Measurements from ENCODE around the gene MCRIP2.
"Not testable (repeated sequence)": the region's sequence is repeated elsewhere in the genome, so short reads cannot be mapped to it uniquely, and the experiment has no call there.

Gene MCRIP2, protein sequence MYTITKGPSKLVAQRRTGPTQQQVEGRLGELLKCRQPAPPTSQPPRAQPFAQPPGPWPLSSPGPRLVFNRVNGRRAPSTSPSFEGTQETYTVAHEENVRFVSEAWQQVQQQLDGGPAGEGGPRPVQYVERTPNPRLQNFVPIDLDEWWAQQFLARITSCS

DNA sequence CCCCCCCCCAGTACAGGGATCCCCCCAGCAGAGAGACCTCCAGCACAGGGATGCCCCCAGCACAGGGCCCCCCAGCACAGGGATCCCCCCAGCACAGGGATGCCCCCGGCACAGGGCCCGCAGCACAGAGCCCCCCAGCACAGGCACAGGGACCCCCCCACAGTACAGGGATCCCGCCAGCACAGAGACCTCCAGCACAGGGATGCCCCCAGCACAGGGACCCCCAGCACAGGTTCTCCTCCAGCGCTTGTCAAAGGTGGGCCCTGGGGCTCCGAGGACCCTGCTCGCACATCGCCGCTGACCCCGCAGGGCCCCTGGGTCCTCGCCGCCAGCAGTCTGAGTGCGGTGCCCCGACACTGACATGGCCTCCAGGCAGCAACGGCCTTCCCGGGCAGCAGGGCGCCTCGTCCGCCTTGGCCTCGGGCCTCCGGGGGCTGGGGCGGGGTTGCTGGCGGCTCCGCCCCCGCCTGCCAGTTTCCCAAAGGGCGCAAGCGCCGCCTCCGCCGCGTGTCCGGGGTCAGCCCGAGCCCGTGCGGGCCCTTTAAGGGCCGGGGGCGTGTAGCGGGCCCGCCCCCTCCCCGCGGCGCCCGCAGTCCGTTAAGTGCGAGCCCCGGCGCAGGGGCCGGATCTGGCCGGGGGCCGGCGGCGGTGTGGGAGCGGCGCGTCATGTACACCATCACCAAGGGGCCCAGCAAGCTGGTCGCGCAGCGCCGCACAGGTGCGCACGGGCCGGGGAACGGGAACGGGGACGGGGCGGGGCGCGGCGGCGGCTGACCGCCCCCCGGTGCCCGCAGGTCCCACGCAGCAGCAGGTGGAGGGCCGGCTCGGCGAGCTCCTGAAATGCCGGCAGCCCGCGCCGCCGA is at the start of gene MCRIP2:
TSS of gene MCRIP2 (plus strand) at position 503 of the 863 bp plus-strand sequence. CDS start at position 667, 164 bp downstream.
- H3K36me3 Mint-ChIP-seq, result peaks cover 2% of the 10 kb centered on the region
- DNase-seq, result peak; percentile 83
- peaks cover 15% of the 10 kb centered on the region for H3K4me1 Mint-ChIP-seq
- peak within 1 kb of the TSS; percentile 68 for H3K4me3 Mint-ChIP-seq
- no peaks in the 10 kb centered on the region for H3K9me3 Mint-ChIP-seq
- peaks cover 3% of the 10 kb centered on the region for H3K27me3 Mint-ChIP-seq
- H3K27ac Mint-ChIP-seq, result peak within 1 kb of the TSS; percentile 33
- CTCF ChIA-PET, result no interaction called here

DNA sequence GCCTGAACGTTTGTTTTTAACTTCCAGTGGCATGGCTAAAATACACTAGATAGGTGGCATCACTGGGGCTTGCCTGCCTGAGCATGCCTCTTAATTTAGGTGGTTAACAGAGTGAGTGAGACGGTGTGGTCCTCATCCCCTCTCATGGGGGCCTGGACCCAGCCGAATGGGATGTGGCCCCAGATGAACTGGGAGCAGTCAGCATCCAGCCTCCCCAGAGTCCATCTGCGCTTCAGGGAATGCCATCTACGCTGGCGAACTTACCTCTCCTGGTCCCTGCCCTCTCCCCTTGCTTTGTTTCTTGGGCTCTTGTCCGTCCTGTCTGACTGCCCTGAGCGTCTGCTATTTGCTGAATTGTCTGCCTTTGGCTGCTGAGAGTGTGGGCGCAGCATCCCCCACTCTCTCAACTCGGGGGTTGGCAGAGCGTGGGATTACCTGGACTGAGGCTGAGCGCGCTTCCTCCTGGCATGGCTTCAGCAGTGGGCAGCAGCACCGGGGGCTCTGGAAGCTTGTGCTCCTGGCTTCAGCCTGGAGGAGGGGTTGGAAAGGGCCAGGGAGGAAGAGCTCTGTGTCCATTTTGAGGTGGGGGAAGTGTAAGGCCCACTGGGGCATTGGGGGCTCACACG is 49.6 kb upstream of the MCRIP2 start:
- H3K27me3 Mint-ChIP-seq, result no peaks in the 10 kb centered on the region
- CTCF ChIA-PET, result no interaction called here
- H3K4me3 Mint-ChIP-seq, result peak overlapping the region; percentile 74
- peaks cover 9% of the 10 kb centered on the region for H3K36me3 Mint-ChIP-seq
- DNase-seq, result no peak
- no peaks in the 10 kb centered on the region for H3K9me3 Mint-ChIP-seq
- no peak overlapping the region for H3K27ac Mint-ChIP-seq
- peaks cover 33% of the 10 kb centered on the region for H3K4me1 Mint-ChIP-seq

DNA sequence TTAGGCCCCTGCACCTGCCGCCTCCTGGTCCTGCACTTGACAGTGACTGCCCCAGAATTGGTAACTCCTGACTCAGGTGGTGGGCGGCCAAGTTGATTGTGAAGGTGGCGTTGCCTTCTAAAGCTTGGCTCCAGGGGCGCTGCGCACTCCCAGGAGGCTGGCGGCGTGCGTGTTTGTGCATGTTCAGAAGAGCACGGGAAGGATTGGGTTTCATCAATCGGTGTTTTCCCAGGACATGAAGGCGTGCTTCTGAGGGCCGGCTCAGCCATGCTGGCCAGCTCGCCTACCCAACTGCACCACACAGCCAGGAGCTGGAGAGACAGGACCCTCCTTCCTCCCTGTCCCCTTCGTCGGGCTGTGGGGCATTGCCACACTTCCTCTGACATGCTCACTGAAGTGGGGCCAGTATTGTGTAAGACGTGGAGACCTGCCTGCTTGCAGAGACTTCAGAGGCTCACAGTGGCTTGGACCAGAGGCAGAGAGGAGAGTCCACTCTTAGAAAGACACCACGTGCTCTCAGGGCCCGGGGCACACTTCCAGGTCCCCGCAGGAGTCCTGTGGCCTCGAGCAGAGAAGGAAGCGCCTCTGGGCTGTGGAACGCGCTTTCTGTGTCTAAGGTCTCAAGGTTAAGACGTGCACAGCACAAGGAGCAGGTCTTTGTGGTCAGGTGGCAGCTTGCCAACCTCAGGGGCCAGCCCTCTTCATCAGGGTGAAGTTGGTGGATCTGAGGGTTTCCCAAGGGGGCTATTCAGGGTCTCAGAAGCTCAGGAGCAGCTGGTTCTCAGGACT is 48.9 kb upstream of the MCRIP2 start:
- CTCF ChIA-PET, result interaction anchor here (0.9 kb wide), 1 partner anchor 14 kb away, joined by 3 read pairs; no protein-coding TSS in a partner anchor
- H3K4me3 Mint-ChIP-seq, result no peak overlapping the region

DNA sequence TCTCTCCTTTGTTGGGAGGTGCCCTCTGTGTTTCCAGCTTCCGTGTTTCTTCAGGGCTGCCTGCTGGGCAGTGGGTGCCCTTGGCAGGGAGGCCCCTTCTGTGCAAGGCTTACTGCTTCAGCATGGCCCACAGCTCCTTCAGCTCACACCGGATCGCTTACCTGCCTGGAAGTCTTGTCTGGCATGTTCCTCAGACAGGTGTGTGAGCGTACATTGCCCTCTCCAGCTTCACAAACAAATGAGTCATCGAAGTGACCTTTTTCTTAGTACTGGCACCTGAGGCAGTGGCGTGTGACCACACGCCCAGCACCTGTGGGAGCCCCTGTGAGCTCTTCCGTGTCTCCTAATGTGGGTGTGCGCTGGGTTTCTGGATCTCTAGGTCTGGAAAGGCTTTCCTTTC is 48.2 kb upstream of the MCRIP2 start:
- Mint-ChIP-seq H3K27me3 (no peaks in the 10 kb centered on the region), H3K9me3 (no peaks in the 10 kb centered on the region), H3K4me3 (no peak overlapping the region), H3K4me1 (peaks cover 22% of the 10 kb centered on the region), H3K27ac (no peak overlapping the region), H3K36me3 (peaks cover 8% of the 10 kb centered on the region)
- CTCF ChIA-PET, result interaction anchor here (0.9 kb wide), 1 partner anchor 14 kb away, joined by 3 read pairs; no protein-coding TSS in a partner anchor
- DNase-seq, result no peak

More for the DNA sequence above, 48.9 kb upstream of the MCRIP2 start:
- DNase-seq, result no peak
- Mint-ChIP-seq H3K27ac (no peak overlapping the region), H3K27me3 (no peaks in the 10 kb centered on the region), H3K36me3 (peaks cover 8% of the 10 kb centered on the region), H3K4me1 (peaks cover 28% of the 10 kb centered on the region), H3K9me3 (no peaks in the 10 kb centered on the region)

DNA sequence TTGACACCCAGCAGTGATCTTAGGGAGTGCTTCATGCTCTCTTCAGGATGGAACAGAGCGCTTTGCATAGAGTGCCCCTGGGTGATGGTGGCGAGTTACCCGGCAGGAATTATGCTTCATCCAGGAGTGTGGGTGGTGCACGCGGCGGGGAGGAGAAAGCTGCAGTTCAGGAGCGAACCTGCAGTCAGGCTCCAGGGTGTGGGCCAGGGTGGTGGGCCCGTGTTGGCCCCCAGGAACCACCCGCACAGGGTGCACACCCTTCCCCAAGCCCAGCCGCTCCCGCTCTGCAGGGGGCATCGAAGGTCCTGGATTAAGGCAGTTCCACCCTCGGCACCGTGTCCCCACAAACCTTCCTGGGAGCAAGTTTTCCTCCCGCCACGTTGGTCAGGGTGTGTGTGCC is 47.8 kb upstream of the MCRIP2 start:
- no peaks in the 10 kb centered on the region for H3K27me3 Mint-ChIP-seq
- no peaks in the 10 kb centered on the region for H3K9me3 Mint-ChIP-seq
- CTCF ChIA-PET, result no interaction called here
- H3K4me3 Mint-ChIP-seq, result no peak overlapping the region
- H3K4me1 Mint-ChIP-seq, result peaks cover 22% of the 10 kb centered on the region
- H3K27ac Mint-ChIP-seq, result no peak overlapping the region
- H3K36me3 Mint-ChIP-seq, result peaks cover 11% of the 10 kb centered on the region
- DNase-seq, result no peak

DNA sequence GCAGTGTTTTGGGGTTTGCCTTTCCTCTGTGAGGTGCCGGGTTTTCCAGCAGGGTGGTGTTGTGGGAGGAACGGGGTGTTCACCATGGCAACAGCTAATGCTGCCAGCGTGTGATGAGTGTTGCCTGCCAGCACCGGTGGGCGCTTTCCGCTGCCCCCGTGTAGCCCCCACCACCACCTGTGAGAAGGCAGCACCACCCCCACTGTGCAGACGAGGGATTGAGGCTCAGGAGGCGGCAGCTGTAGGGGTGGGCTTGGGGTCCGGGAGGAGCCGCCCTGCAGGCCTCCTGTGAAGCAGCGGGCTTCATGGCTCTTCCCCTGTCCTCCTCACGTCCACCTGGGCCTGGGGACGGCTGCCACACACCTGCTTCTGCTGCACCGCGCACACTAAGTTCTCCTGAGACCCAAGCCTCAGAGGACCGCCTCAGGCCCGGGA is 46.5 kb upstream of the MCRIP2 start:
- Mint-ChIP-seq H3K4me3 (no peak overlapping the region), H3K27ac (no peak overlapping the region), H3K36me3 (peaks cover 15% of the 10 kb centered on the region), H3K9me3 (no peaks in the 10 kb centered on the region), H3K27me3 (no peaks in the 10 kb centered on the region), H3K4me1 (peaks cover 22% of the 10 kb centered on the region)
- no peak for DNase-seq
- CTCF ChIA-PET, result no interaction called here

DNA sequence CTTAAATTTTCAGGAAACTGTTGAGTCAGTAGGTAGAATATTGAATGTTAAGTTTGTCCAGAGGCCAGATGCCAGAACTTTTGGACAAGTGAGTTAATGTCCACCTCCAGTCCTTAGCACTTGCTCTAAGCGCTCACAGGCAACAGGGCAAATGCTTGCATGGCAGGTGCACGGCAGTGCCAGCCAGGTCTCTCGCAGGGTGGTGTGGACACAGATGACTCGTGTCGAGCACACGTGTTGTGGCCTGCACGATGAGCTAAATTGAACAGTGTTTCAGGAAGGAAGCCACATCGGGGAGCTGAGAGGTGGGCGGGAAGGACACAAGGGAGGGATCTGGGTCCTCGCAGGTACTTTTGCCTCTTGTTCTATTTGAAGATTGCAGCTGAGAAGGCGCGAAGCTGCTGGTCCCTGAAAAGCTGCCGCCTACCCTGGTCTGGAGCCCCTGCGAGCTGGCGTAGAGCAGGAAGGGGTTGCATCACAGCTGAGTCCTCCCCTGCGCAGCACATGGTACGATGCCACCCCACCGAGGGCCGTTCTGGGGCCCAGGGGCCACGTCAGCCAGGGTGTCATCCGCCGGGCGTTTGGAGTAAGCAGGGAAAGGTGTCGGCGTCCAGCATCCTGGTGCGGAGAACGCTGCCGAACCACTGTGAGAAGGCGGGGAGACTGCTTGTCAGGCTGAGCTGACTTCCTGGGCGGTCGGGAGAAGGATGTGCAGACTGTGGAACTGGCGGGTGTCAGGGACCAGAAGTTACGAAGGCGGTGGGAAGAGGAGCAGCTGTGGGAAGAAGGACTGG is 45.5 kb upstream of the MCRIP2 start:
- CTCF ChIA-PET, result no interaction called here
- no peak overlapping the region for H3K4me3 Mint-ChIP-seq

DNA sequence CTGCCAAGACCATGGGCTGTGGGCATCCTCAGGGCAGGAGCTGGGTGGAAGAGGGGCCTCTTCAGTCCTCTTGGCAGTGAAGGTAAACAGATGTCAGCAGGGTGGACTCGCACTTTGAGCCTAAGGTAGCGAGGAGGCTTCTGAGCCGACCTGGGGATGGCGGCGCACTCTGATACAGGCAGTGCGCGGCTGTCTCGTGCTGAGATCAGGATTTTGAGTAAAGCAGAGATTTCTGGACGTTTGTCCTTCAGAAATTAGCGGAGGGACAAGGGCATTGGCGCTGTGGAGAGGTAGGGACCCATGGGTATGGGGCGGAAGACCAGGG is 44.9 kb upstream of the MCRIP2 start:
- CTCF ChIA-PET, result no interaction called here
- Mint-ChIP-seq H3K36me3 (peaks cover 15% of the 10 kb centered on the region), H3K27me3 (no peaks in the 10 kb centered on the region), H3K4me1 (peaks cover 12% of the 10 kb centered on the region), H3K4me3 (no peak overlapping the region), H3K27ac (no peak overlapping the region), H3K9me3 (no peaks in the 10 kb centered on the region)
- DNase-seq, result no peak

More for the DNA sequence above, 45.5 kb upstream of the MCRIP2 start:
- H3K27ac Mint-ChIP-seq, result no peak overlapping the region
- H3K4me1 Mint-ChIP-seq, result peaks cover 16% of the 10 kb centered on the region
- peaks cover 15% of the 10 kb centered on the region for H3K36me3 Mint-ChIP-seq
- no peak for DNase-seq
- H3K27me3 Mint-ChIP-seq, result no peaks in the 10 kb centered on the region
- no peaks in the 10 kb centered on the region for H3K9me3 Mint-ChIP-seq

DNA sequence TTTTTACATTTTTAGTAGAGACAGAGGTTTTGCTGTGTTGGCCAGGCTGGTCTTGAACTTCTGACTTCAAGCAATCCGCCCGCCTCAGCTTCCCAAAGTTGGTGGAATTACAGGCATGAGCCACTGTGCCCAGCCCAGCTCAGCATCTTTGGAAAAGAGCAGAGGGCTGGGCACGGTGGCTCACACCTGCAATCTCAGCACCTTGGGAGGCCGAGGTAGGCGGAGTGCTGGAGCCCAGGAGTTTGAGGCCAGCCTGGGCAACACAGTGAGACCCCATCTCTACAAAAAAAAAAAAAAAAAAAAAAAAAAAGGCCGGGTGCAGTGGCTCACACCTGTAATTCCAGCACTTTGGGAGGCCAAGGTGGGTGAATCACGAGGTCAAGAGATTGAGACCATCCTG is 44.0 kb upstream of the MCRIP2 start:
- H3K36me3 Mint-ChIP-seq, result peaks cover 15% of the 10 kb centered on the region
- H3K9me3 Mint-ChIP-seq, DNase-seq, CTCF ChIA-PET, H3K4me3 Mint-ChIP-seq, H3K27ac Mint-ChIP-seq, H3K4me1 Mint-ChIP-seq, H3K27me3 Mint-ChIP-seq: not testable (repeated sequence)

DNA sequence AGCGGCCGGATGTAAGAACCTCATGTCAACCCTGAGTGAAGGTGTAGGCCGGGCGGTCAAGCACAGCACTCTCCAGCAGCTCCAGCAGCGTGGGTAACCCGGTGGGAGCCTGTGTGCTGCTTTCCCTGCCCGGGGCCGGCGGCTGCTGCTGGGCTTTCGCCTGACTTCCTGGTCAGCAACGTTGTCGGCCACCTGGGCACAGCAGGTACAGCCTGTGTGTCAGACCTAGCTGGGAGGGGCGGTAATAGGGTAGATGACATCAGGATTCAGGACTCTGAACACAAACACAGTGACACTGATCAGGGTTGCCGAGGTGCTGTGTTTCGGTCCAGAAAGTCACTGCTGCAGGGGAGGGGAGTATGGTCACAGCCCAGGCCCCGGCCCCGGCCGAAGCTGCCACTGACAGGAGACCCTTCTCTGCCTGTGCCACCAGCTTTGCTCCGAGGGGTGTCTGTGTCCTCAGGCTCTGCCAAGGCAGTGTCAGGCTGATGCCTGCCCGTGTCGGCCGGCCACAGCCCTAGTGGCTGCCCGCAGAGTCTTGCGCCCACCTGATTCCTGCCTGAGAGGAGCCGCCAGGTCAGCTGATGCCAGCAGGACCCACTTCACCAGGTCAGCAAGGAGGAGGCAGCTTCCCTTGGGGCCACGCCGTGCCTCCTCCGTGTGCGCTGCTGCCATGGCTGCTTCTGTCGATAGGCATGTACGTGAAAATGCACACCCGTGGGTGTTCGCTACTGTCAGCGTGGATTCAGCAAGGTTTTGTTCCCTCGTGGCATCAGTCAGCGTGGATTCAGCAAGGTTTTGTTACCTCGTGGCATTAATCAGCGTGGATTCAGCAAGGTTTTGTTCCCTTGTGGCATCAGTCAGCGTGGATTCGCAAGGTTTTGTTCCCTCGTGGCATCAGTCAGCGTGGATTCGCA is 42.5 kb upstream of the MCRIP2 start:
- peaks cover 1% of the 10 kb centered on the region for H3K4me1 Mint-ChIP-seq
- H3K36me3 Mint-ChIP-seq, result peaks cover 15% of the 10 kb centered on the region
- H3K27ac Mint-ChIP-seq, result no peak overlapping the region
- no peaks in the 10 kb centered on the region for H3K9me3 Mint-ChIP-seq
- H3K4me3 Mint-ChIP-seq, result no peak overlapping the region
- no peaks in the 10 kb centered on the region for H3K27me3 Mint-ChIP-seq
- CTCF ChIA-PET, result no interaction called here
- DNase-seq, result no peak

DNA sequence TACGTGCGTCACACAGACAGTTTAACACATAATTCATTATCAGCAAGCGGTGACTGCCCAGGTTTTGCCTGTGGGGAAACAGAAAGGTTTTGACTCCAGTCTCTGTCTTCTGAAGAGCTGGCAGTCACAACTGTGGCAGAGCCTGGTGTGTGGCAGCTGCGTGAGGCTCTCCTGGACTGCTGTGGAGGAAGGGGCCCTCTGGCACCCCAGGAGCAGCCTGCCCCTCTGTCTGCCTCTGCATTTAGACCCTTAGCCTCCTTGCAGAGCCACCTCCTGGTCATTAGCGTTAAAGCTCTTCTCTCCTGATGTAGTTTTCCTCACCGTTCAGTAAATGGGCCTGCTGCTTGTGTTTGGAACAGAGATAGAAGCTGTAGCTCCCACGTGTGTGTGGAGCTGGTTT is 40.8 kb upstream of the MCRIP2 start:
- no peak for DNase-seq
- no peaks in the 10 kb centered on the region for H3K9me3 Mint-ChIP-seq
- H3K27me3 Mint-ChIP-seq, result no peaks in the 10 kb centered on the region
- H3K27ac Mint-ChIP-seq, result no peak overlapping the region
- no peaks in the 10 kb centered on the region for H3K4me1 Mint-ChIP-seq
- H3K36me3 Mint-ChIP-seq, result peaks cover 15% of the 10 kb centered on the region
- CTCF ChIA-PET, result interaction anchor here (1.1 to 1.6 kb wide), 3 partner anchors 9 to 24 kb away, joined by 3 to 6 read pairs (median 4); no protein-coding TSS in a partner anchor
- H3K4me3 Mint-ChIP-seq, result no peak overlapping the region

DNA sequence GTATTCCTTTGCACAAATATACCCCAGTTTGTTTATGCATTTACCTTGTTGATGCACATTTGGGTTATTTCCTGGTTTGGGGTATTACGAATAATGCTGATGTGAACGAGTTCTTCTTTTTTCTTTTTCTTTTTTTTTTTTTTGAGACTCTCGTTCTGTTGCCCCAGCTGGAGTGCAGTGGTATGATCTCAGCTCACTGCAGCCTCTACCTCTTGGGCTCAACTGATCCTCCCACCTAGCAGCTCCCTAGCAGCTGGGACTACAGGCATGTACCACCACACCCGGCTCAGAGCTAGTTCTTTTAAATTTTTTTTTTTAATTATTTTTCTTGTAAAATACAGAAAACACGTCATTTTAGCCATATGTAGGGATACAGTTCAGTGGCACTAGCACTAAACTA is 37.7 kb upstream of the MCRIP2 start:
- Mint-ChIP-seq H3K9me3 (no peaks in the 10 kb centered on the region), H3K36me3 (peaks cover 3% of the 10 kb centered on the region), H3K27me3 (no peaks in the 10 kb centered on the region), H3K27ac (no peak overlapping the region), H3K4me1 (no peaks in the 10 kb centered on the region), H3K4me3 (no peak overlapping the region)
- DNase-seq, result no peak
- CTCF ChIA-PET, result no interaction called here

Data from activated naive CD4-positive, alpha-beta T cell treated with anti-CD3 and anti-CD28 coated beads, Interleukin-2, amount 10 ng/mL, durations not matched to agents 7 days and 5 days (primary cell).